ENCODE measurements around the gene COA4.
"Not testable (repeated sequence)": the region's sequence is repeated elsewhere in the genome, so short reads cannot be mapped to it uniquely, and the experiment has no call there.

COA4 gene

GRCh38 chr11:73876424-73877310 lies at the start of gene COA4, which contains the start of gene PAAF1:
Gene COA4, minus strand, starts transcription at chr11:73876846. Its CDS starts 3,468 bp downstream, at chr11:73873378.
Gene PAAF1, plus strand, starts transcription at chr11:73876999. Its CDS starts 23 bp downstream, at chr11:73877022.
- DNase-seq = peak; percentile 98

- no peak for DNase-seq
Observed at GRCh38 chr11:73921180-73921579, 44.5 kb upstream of the COA4 start.

GRCh38 chr11:73916435-73916834 lies 39.8 kb upstream of the COA4 start:
- DNase-seq = no peak

- DNase-seq = no peak
Observed at GRCh38 chr11:73914284-73914683, 37.6 kb upstream of the COA4 start.

GRCh38 chr11:73913472-73913871 lies 36.8 kb upstream of the COA4 start:
- DNase-seq = no peak

GRCh38 chr11:73912026-73912425 lies 35.4 kb upstream of the COA4 start:
- DNase-seq = no peak

- no peak for DNase-seq
Observed at GRCh38 chr11:73907191-73907590, 30.5 kb upstream of the COA4 start.

- no peak for DNase-seq
Observed at GRCh38 chr11:73902303-73902702, 25.7 kb upstream of the COA4 start.

- no peak for DNase-seq
Observed at GRCh38 chr11:73894725-73895335, 18.2 kb upstream of the COA4 start.

- no peak for DNase-seq
Observed at GRCh38 chr11:73893041-73893440, 16.4 kb upstream of the COA4 start.

- DNase-seq = no peak
Observed at GRCh38 chr11:73889536-73889935, 12.9 kb upstream of the COA4 start.

GRCh38 chr11:73889019-73889418 lies 12.4 kb upstream of the COA4 start:
- DNase-seq = no peak

GRCh38 chr11:73888244-73888643 lies 11.6 kb upstream of the COA4 start:
- DNase-seq = no peak

GRCh38 chr11:73883856-73884255 lies 7.2 kb upstream of the COA4 start:
- DNase-seq = no peak

GRCh38 chr11:73880449-73880848 lies 3.8 kb upstream of the COA4 start:
- DNase-seq = not testable (repeated sequence)

- no peak for DNase-seq
Observed at GRCh38 chr11:73878771-73879170, 2.1 kb upstream of the COA4 start.

- DNase-seq = no peak
Observed at GRCh38 chr11:73875840-73876239, 806 bp downstream of the COA4 start.

GRCh38 chr11:73875380-73875779 lies 1.3 kb downstream of the COA4 start:
- DNase-seq = no peak

GRCh38 chr11:73872749-73873357 lies 3.8 kb downstream of the COA4 start:
- no peak for DNase-seq

- DNase-seq = no peak
Observed at GRCh38 chr11:73870261-73870660, 6.4 kb downstream of the COA4 start.

- no peak for DNase-seq
Observed at GRCh38 chr11:73869332-73869949, 7.2 kb downstream of the COA4 start.

GRCh38 chr11:73866586-73866996 lies 10.1 kb downstream of the COA4 start:
- no peak for DNase-seq

GRCh38 chr11:73866095-73866579 lies 10.5 kb downstream of the COA4 start:
- DNase-seq = no peak

Measured in NCI-H1436 (cell line).